ENCODE results near the gene ITGB7. TPM values are rescaled to one million over a fixed set of nuclear protein-coding genes. Genes with fewer than 3 reads are reported as not detected.

The ITGB7 gene
- polyA plus RNA-seq, 1 of the 3 experiments (the other 2 are of a cell fraction), result 0.25 TPM

GRCh38 chr12:53160000-53160399 lies 47.1 kb downstream of the ITGB7 start:
- Histone ChIP-seq H3K79me2 (ENCODE audit: insufficient read depth) (no peaks in the 10 kb centered on the region), H4K20me1 (ENCODE audit: insufficient read depth) (no peaks in the 10 kb centered on the region), H3K4me2 (no peak overlapping the region), H3K27ac (ENCODE audit: low read depth in 2 of 2, low read length in 1 of 2) (no peak overlapping the region), H3K9ac (no peak overlapping the region), H3K9me3 (no peaks in the 10 kb centered on the region), H3K4me1 (ENCODE audit: control insufficient read depth in 1 of 2, insufficient read depth in 2 of 2, low read depth in 1 of 2, low read length in 1 of 2) (peaks cover 0 to 2% of the 10 kb centered on the region in 2 experiments; a peak in 2 of 4 replicates), H2AFZ (ENCODE audit: low read depth) (no peak overlapping the region), H3K4me3 (ENCODE audit: low read depth in 2 of 2, low read length in 1 of 2) (no peak overlapping the region), H3K27me3 (ENCODE audit: insufficient read depth) (no peaks in the 10 kb centered on the region), H3K36me3 (replicated peaks in 1 of 2; ENCODE audit: control insufficient read depth in 1 of 2, insufficient read depth in 2 of 2, low read length in 1 of 2) (no peaks in the 10 kb centered on the region), H3F3A (replicated peaks; ENCODE audit: insufficient read depth) (peaks cover 6% of the 10 kb centered on the region), H3K9me2 (no peaks in the 10 kb centered on the region)
- ChIA-PET POLR2A (interaction anchor here (0.9 to 2.8 kb wide), 6 partner anchors 15 to 38 kb away, joined by 3 to 12 read pairs (median 4); partner anchors contain the start of genes CSAD and ZNF740), CTCF (interaction anchor here (0.6 to 12.3 kb wide), 43 partner anchors 8 to 225 kb away, joined by 3 to 272 read pairs (median 7); partner anchors contain the start of genes AAAS, CSAD, ESPL1 and MYG1)
- TF ChIP-seq GABPA (IDR thresholded peaks at IDR 0.05; ENCODE audit: low read depth) (no peak), EZH2phosphoT487 (IDR thresholded peaks at IDR 0.05; ENCODE audit: borderline replicate concordance, low read depth) (no peak), ELF1 (IDR thresholded peaks at IDR 0.05) (no peak), MEF2A (IDR thresholded peaks at IDR 0.05; ENCODE audit: borderline replicate concordance, low read depth) (no peak), POLR2AphosphoS5 (IDR thresholded peaks at IDR 0.05; ENCODE audit: low read depth, low read length) (no peak), PBX3 (IDR thresholded peaks at IDR 0.05) (no peak), NRF1 (IDR thresholded peaks at IDR 0.05; ENCODE audit: low read depth, low read length) (no peak), MAX (IDR thresholded peaks at IDR 0.05; ENCODE audit: low read depth) (no peak), USF2 (IDR thresholded peaks at IDR 0.05; ENCODE audit: borderline replicate concordance, low read depth, low read length) (no peak), FOSL2 (IDR thresholded peaks at IDR 0.05; ENCODE audit: borderline replicate concordance, low read depth) (no peak), ZBTB33 (IDR thresholded peaks at IDR 0.05; ENCODE audit: borderline replicate concordance, low read depth) (no peak)
- WGBS (ENCODE audit: low lambda C conversion rate), result 88% methylated on average over 15 of the region's 16 CpGs
- DNase-seq, result peak; percentile 31
